Choroid plexus epithelial cell (primary cell): ENCODE results near the gene KRTAP2-3.

Source experiments
- DNase-seq: peaks from one replicate; pipeline ENCODE4 v3.0.0-alpha.2; 2010; ENCODE audit warnings: low read depth
- H3K4me3 ChIP-seq: 2 replicates; pipeline ENCODE4 v1.5.1; 2011; ENCODE audit warnings: low read depth, mild to moderate bottlenecking, control low read depth, low read length, moderate library complexity
- TF ChIP-seq, protein P1 (sequence below): conservative IDR thresholded peaks from 2 replicates; pipeline ENCODE4 v1.5.1; 2011; ENCODE audit warnings: low read depth, mild to moderate bottlenecking, control low read depth, inconsistent platforms, low read length, moderate library complexity

The KRTAP2-3 gene

DNA sequence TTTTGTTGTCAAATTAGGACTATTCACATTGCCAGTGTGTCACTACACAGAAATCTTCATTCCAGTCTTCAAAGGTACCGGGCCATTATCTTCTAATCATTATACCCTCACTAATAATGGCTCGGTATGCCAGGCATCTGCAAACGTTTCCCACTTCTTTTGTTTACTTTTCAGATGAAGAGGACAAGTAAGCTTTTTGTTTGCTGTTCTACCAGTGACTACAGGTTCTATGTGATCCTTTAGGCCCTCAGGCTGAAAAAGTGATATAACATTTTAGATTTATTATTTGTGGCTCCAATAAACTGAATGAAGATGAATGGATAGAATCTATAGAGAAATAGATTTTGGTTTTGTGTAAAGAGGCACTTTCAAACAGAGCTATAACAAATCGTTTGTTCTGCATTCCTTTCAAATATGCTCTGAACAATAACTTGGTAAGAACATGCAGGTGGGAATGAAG lies 50.6 kb downstream of the KRTAP2-3 start:
- TF ChIP-seq, protein P1, sequence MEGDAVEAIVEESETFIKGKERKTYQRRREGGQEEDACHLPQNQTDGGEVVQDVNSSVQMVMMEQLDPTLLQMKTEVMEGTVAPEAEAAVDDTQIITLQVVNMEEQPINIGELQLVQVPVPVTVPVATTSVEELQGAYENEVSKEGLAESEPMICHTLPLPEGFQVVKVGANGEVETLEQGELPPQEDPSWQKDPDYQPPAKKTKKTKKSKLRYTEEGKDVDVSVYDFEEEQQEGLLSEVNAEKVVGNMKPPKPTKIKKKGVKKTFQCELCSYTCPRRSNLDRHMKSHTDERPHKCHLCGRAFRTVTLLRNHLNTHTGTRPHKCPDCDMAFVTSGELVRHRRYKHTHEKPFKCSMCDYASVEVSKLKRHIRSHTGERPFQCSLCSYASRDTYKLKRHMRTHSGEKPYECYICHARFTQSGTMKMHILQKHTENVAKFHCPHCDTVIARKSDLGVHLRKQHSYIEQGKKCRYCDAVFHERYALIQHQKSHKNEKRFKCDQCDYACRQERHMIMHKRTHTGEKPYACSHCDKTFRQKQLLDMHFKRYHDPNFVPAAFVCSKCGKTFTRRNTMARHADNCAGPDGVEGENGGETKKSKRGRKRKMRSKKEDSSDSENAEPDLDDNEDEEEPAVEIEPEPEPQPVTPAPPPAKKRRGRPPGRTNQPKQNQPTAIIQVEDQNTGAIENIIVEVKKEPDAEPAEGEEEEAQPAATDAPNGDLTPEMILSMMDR, result no peak
- no peak overlapping the region for H3K4me3 ChIP-seq
- no peak for DNase-seq
